Measurements from ENCODE around the gene MRGPRD.

The MRGPRD gene

GRCh38 chr11:68980776-68981065 is at the start of gene MRGPRD:
TSS of gene MRGPRD (minus strand) at chr11:68980986. CDS start at chr11:68980986, 0 bp downstream.
- Histone ChIP-seq H3K9ac (ENCODE audit: low read depth, low read length) (no peak within 1 kb of the TSS), H4K20me1 (ENCODE audit: insufficient read depth, low read length) (no peaks in the 10 kb centered on the region), H2AFZ (ENCODE audit: low read depth, low read length) (no peak within 1 kb of the TSS), H3K27me3 (ENCODE audit: insufficient read depth, low read length, poor library complexity) (peaks cover 2% of the 10 kb centered on the region), H3K4me3 (ENCODE audit: low read depth in 1 of 2, low read length in 2 of 2) (no peak within 1 kb of the TSS), H3K36me3 (ENCODE audit: insufficient read depth, low read length) (no peaks in the 10 kb centered on the region), H3K4me2 (ENCODE audit: insufficient read depth, low read length) (no peak within 1 kb of the TSS), H3K4me1 (ENCODE audit: insufficient read depth, low read length) (no peaks in the 10 kb centered on the region), H3K9me3 (ENCODE audit: insufficient read depth, low read length, severe bottlenecking) (no peaks in the 10 kb centered on the region), H3K27ac (ENCODE audit: low read length) (no peak within 1 kb of the TSS), H3K79me2 (ENCODE audit: insufficient read depth, low read length) (no peaks in the 10 kb centered on the region)
- TF ChIP-seq EZH2 (IDR thresholded peaks at IDR 0.05; ENCODE audit: borderline replicate concordance, low read depth, low read length, severe bottlenecking): no peak
- TF ChIP-seq CTCF (IDR thresholded peaks at IDR 0.05; ENCODE audit: borderline replicate concordance, extremely low read depth, low read length, poor library complexity, severe bottlenecking): no peak
- DNase-seq (no peak), ATAC-seq (ENCODE audit: insufficient read depth, low read depth) (no peak)

- Histone ChIP-seq H3K27me3 (ENCODE audit: insufficient read depth, low read length, poor library complexity) (no peaks in the 10 kb centered on the region), H4K20me1 (ENCODE audit: insufficient read depth, low read length) (no peaks in the 10 kb centered on the region), H3K4me1 (ENCODE audit: insufficient read depth, low read length) (no peaks in the 10 kb centered on the region), H3K9ac (ENCODE audit: low read depth, low read length) (no peak overlapping the region), H3K27ac (ENCODE audit: low read length) (no peak overlapping the region), H2AFZ (ENCODE audit: low read depth, low read length) (no peak overlapping the region), H3K9me3 (ENCODE audit: insufficient read depth, low read length, severe bottlenecking) (no peaks in the 10 kb centered on the region), H3K79me2 (ENCODE audit: insufficient read depth, low read length) (no peaks in the 10 kb centered on the region), H3K4me2 (ENCODE audit: insufficient read depth, low read length) (no peak overlapping the region), H3K36me3 (ENCODE audit: insufficient read depth, low read length) (no peaks in the 10 kb centered on the region), H3K4me3 (ENCODE audit: low read depth in 1 of 2, low read length in 2 of 2) (no peak overlapping the region)
- no peak for DNase-seq
- TF ChIP-seq EZH2 (IDR thresholded peaks at IDR 0.05; ENCODE audit: borderline replicate concordance, low read depth, low read length, severe bottlenecking): no peak
- TF ChIP-seq CTCF (IDR thresholded peaks at IDR 0.05; ENCODE audit: borderline replicate concordance, extremely low read depth, low read length, poor library complexity, severe bottlenecking): no peak
- ATAC-seq (ENCODE audit: insufficient read depth, low read depth): no peak
Observed at GRCh38 chr11:69030301-69030700, 49.5 kb upstream of the MRGPRD start.

- Histone ChIP-seq H3K9me3 (ENCODE audit: insufficient read depth, low read length, severe bottlenecking) (no peaks in the 10 kb centered on the region), H3K9ac (ENCODE audit: low read depth, low read length) (no peak overlapping the region), H3K36me3 (ENCODE audit: insufficient read depth, low read length) (no peaks in the 10 kb centered on the region), H3K79me2 (ENCODE audit: insufficient read depth, low read length) (no peaks in the 10 kb centered on the region), H3K4me1 (ENCODE audit: insufficient read depth, low read length) (no peaks in the 10 kb centered on the region), H3K4me2 (ENCODE audit: insufficient read depth, low read length) (no peak overlapping the region), H4K20me1 (ENCODE audit: insufficient read depth, low read length) (no peaks in the 10 kb centered on the region), H2AFZ (ENCODE audit: low read depth, low read length) (no peak overlapping the region), H3K27ac (ENCODE audit: low read length) (no peak overlapping the region), H3K27me3 (ENCODE audit: insufficient read depth, low read length, poor library complexity) (no peaks in the 10 kb centered on the region), H3K4me3 (ENCODE audit: low read depth in 1 of 2, low read length in 2 of 2) (no peak overlapping the region)
- DNase-seq (no peak), ATAC-seq (ENCODE audit: insufficient read depth, low read depth) (no peak)
- no peak for TF ChIP-seq EZH2 (IDR thresholded peaks at IDR 0.05; ENCODE audit: borderline replicate concordance, low read depth, low read length, severe bottlenecking)
- TF ChIP-seq CTCF (IDR thresholded peaks at IDR 0.05; ENCODE audit: borderline replicate concordance, extremely low read depth, low read length, poor library complexity, severe bottlenecking): no peak
Observed at GRCh38 chr11:69027704-69028372, 47.1 kb upstream of the MRGPRD start.
